ENCODE results near the gene TBL3. TPM values are rescaled to one million over a fixed set of nuclear protein-coding genes. Genes with fewer than 3 reads are reported as not detected.
A peak's percentile ranks its signal among the peaks of the same experiment; 100 is the strongest.

Gene TBL3
- total and polyA plus RNA-seq, 9 of the 15 experiments (the other 6 are each of a cell fraction or from before 2014, with no cell fraction given) = 0.97 to 117 (median 24.5) TPM

GRCh38 chr16:2023092-2024031 lies 51.5 kb downstream of the TBL3 start (continued):
- TF ChIP-seq MITF (IDR thresholded peaks at IDR 0.05) = no peak
- TF ChIP-seq ZNF449 (CRISPR knock-in tag; IDR thresholded peaks at IDR 0.05) = no peak
- no peak for TF ChIP-seq ZBTB9 (CRISPR knock-in tag; IDR thresholded peaks at IDR 0.05)
- no peak for TF ChIP-seq KLF16 (IDR thresholded peaks at IDR 0.05)
- TF ChIP-seq ERF (CRISPR knock-in tag; IDR thresholded peaks at IDR 0.05) = no peak
- TF ChIP-seq THRAP3 (IDR thresholded peaks at IDR 0.05; ENCODE audit: borderline replicate concordance) = no peak
- no peak for TF ChIP-seq NFE2 (IDR thresholded peaks at IDR 0.05; ENCODE audit: low read depth)
- TF ChIP-seq MTF1 (CRISPR knock-in tag; IDR thresholded peaks at IDR 0.05; ENCODE audit: borderline replicate concordance) = no peak
- no peak for TF ChIP-seq FIP1L1 (IDR thresholded peaks at IDR 0.05; ENCODE audit: low read depth, low read length, poor library complexity, severe bottlenecking)
- no peak for TF ChIP-seq HMG20A (CRISPR knock-in tag; conservative IDR thresholded peaks at IDR 0.05)
- no peak for TF ChIP-seq ZNF644 (tag; IDR thresholded peaks at IDR 0.05; ENCODE audit: low read depth)
- TF ChIP-seq RCOR1 (IDR thresholded peaks at IDR 0.05; ENCODE audit: borderline replicate concordance in 1 of 2, low read depth in 2 of 2, low read length in 2 of 2) = peak in 1 of 2 experiments; percentile 37; a peak in 1 of 4 replicates
- TF ChIP-seq PURB (CRISPR knock-in tag; IDR thresholded peaks at IDR 0.05; ENCODE audit: low read depth) = no peak
- no peak for TF ChIP-seq CSDE1 (IDR thresholded peaks at IDR 0.05)
- TF ChIP-seq KLF1 (tag; IDR thresholded peaks at IDR 0.05) = no peak
- no peak for TF ChIP-seq KLF10 (CRISPR knock-in tag; IDR thresholded peaks at IDR 0.05)
- TF ChIP-seq ESRRB (CRISPR knock-in tag; IDR thresholded peaks at IDR 0.05; ENCODE audit: borderline replicate concordance) = no peak
- no peak for TF ChIP-seq MAFK (IDR thresholded peaks at IDR 0.05; ENCODE audit: low read length)
- TF ChIP-seq MBD2 (IDR thresholded peaks at IDR 0.05; ENCODE audit: borderline replicate concordance, low read depth) = peak; percentile 3; the same call in 1 of the 2 replicates
- TF ChIP-seq MEF2A (IDR thresholded peaks at IDR 0.05; ENCODE audit: control insufficient read depth, low read depth, low read length) = no peak
- TF ChIP-seq SMAD3 (CRISPR knock-in tag; conservative IDR thresholded peaks at IDR 0.05) = no peak
- TF ChIP-seq WHSC1 (IDR thresholded peaks at IDR 0.05; ENCODE audit: low read length) = no peak
- no peak for TF ChIP-seq FOXJ3 (CRISPR knock-in tag; IDR thresholded peaks at IDR 0.05)
